Measurements from ENCODE around the gene LPAR1.

LPAR1 gene

DNA sequence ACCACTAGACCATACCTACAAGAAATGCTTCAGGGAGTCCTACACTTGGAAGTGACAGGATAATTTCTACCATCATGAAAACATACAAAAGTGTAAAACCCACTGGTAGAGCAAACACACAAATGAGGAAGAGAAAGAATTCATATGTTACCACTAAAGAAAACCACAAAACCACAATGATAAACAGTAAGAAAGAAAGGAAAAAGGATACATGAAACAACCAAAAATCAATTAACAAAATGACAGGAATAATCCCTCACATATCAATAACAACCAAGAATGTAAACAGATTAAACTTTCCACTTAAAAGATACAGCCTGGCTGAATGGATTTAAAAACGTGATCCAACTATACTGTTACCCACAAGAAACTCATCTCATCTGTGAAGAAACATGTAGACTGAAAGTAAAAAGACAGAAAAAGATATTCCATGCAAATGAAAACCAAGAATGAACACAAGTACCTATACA is 83.4 kb downstream of the LPAR1 start:
- no peaks in the 10 kb centered on the region for H3K36me3 ChIP-seq
- no peaks in the 10 kb centered on the region for H3K27me3 ChIP-seq
- no peaks in the 10 kb centered on the region for H3K9me3 ChIP-seq
- H3K4me3 ChIP-seq (ENCODE audit: low read depth, low read length): no peak overlapping the region
- peaks cover under 1% of the 10 kb centered on the region; the same call in 1 of the 2 replicates for H3K4me1 ChIP-seq
- no peak for DNase-seq
- TF ChIP-seq, protein P1, sequence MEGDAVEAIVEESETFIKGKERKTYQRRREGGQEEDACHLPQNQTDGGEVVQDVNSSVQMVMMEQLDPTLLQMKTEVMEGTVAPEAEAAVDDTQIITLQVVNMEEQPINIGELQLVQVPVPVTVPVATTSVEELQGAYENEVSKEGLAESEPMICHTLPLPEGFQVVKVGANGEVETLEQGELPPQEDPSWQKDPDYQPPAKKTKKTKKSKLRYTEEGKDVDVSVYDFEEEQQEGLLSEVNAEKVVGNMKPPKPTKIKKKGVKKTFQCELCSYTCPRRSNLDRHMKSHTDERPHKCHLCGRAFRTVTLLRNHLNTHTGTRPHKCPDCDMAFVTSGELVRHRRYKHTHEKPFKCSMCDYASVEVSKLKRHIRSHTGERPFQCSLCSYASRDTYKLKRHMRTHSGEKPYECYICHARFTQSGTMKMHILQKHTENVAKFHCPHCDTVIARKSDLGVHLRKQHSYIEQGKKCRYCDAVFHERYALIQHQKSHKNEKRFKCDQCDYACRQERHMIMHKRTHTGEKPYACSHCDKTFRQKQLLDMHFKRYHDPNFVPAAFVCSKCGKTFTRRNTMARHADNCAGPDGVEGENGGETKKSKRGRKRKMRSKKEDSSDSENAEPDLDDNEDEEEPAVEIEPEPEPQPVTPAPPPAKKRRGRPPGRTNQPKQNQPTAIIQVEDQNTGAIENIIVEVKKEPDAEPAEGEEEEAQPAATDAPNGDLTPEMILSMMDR (IDR thresholded peaks at IDR 0.05; ENCODE audit: low read depth, low read length): no peak

DNA sequence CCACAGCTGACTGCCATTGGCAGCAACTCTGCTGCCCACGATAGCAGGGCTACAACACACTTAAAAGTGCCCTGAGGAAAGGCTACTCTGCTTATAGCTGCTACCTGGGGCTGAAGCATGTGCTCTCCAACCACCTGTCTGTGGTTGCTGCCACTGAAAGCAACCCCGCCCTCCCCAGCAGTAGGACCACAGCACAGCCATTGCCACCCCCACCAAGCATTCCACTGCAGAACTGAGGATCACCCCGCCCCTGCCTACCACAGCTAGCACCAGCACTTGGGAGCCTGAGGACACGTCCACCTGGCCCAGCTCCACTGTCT is 85.8 kb downstream of the LPAR1 start:
- TF ChIP-seq, protein P1 (IDR thresholded peaks at IDR 0.05; ENCODE audit: low read depth, low read length): no peak
- H3K9me3 ChIP-seq: no peaks in the 10 kb centered on the region
- H3K4me1 ChIP-seq: no peaks in the 10 kb centered on the region
- no peak overlapping the region for H3K4me3 ChIP-seq (ENCODE audit: low read depth, low read length)
- H3K36me3 ChIP-seq: no peaks in the 10 kb centered on the region
- no peak for DNase-seq
- H3K27me3 ChIP-seq: no peaks in the 10 kb centered on the region

DNA sequence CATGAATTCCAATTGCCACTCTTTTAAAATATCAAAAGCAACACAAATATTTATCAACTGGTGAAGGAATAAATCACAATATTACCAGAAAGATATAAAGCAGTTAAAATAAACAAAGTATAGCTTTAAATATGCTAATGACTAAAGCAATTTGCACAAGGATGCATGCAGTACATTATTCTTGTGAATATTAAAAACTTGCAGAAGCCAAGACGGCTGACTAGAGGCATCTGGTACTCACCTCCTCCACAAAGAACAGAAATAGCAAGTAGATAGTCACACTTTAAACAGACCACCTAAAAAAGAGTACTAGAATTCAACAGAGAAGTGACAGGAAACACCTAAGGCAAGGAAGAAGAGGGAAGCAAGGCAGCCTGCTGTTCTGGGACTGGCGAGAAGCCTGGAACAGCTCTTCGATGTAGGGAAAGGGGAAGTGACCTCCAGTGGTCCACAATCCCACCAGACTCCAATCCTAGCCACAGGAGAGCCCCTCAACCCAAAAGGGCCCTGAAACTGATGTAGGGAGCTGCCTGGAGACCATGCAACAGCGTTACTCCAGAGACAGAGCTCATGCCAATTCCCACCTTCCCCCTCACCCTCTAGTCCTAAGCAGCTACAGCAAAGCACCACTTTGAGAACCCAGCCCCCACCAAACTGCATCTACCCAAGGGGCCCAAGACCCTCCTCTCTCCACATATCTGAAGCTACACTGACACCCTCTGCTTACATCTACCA is 86.3 kb downstream of the LPAR1 start:
- H3K27me3 ChIP-seq: no peaks in the 10 kb centered on the region
- no peaks in the 10 kb centered on the region for H3K4me1 ChIP-seq
- H3K36me3 ChIP-seq: no peaks in the 10 kb centered on the region
- H3K4me3 ChIP-seq (ENCODE audit: low read depth, low read length): no peak overlapping the region
- TF ChIP-seq, protein P1 (IDR thresholded peaks at IDR 0.05; ENCODE audit: low read depth, low read length): no peak
- H3K9me3 ChIP-seq: no peaks in the 10 kb centered on the region
- DNase-seq: no peak

DNA sequence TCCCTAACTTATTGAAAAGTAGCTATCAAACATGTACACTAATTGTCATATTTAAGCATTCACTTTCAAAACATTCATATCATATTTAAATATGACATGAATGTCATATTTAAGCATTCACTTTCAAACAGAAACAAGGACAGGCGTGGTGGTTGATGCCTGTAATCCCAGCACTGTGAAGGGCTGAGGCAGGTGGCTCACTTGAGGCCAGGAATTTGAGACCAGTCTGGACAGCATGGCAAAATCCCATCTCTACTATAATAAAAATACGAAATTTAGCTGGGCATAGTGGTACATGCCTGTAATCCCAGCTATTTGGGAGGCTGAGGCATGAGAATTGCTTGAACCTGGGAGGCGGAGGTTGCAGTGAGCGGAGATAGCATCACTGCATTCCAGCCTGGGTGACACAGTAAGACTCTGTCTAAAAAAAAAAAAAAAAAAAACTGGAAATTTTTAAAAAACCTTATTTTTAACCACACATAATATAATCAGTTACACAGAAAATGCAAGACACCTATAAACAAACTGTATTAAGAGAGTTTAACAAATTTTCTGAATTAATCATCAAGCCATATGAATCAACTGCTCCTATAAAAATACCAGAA is 88.1 kb downstream of the LPAR1 start:
- Histone ChIP-seq H3K36me3 (no peaks in the 10 kb centered on the region), H3K9me3 (no peaks in the 10 kb centered on the region), H3K4me3 (ENCODE audit: low read depth, low read length) (no peak overlapping the region), H3K4me1 (no peaks in the 10 kb centered on the region), H3K27me3 (no peaks in the 10 kb centered on the region)
- DNase-seq: no peak
- TF ChIP-seq, protein P1 (IDR thresholded peaks at IDR 0.05; ENCODE audit: low read depth, low read length): no peak

DNA sequence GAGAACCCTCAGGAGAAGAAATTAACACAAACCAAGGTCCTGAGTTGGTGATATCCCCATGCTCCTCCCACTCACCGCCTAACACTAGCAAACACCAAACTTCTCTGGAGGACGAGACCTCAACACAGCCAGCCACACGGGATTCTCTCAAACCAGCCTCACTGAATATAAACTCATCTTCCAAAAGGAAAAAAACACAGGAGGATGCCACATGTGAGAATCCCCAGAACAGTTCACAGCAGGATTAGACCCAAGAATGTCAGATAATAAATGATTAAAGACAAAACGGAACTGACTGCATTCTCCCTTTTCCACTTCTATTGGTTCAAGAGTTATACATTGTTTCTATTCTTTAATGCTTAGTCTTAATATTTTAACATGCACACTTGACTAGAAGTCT is 89.2 kb downstream of the LPAR1 start:
- no peak overlapping the region for H3K4me3 ChIP-seq (ENCODE audit: low read depth, low read length)
- TF ChIP-seq, protein P1 (IDR thresholded peaks at IDR 0.05; ENCODE audit: low read depth, low read length): no peak
- no peaks in the 10 kb centered on the region for H3K4me1 ChIP-seq
- no peaks in the 10 kb centered on the region for H3K27me3 ChIP-seq
- H3K9me3 ChIP-seq: no peaks in the 10 kb centered on the region
- no peaks in the 10 kb centered on the region for H3K36me3 ChIP-seq
- no peak for DNase-seq

DNA sequence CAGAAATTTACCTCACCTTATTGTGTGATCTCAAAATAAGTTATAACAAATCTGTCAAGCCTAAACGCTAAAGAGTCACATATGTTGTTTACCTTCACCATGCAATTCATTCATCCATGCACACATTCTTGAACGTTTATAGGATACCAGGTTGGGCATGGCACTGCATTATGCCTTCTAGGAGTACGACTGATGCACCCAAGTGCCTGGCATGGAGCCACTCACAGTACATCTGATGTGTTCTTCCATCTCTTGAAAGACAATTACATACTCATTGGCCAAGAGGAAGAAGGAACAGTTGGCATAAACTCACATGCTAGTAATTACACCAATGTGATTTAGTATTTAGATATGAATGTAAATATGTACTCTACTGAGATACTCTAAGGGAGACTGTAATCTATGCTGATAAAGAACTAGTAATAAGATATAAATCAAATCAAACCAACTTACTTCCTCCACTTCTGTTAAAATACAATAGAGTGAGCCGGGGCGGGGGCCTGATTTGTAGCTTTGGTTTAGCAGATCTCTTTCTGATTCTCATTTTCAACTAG is 90.7 kb downstream of the LPAR1 start:
- no peak overlapping the region for H3K4me3 ChIP-seq (ENCODE audit: low read depth, low read length)
- H3K27me3 ChIP-seq: no peaks in the 10 kb centered on the region
- H3K36me3 ChIP-seq: no peaks in the 10 kb centered on the region
- H3K9me3 ChIP-seq: no peaks in the 10 kb centered on the region
- DNase-seq: no peak
- TF ChIP-seq, protein P1 (IDR thresholded peaks at IDR 0.05; ENCODE audit: low read depth, low read length): no peak
- no peaks in the 10 kb centered on the region for H3K4me1 ChIP-seq

All from BE2C (cell line).